CD14-positive monocyte (primary cell): ENCODE results near the gene DUSP28. TPM values are rescaled to one million over a fixed set of nuclear protein-coding genes. Genes with fewer than 3 reads are reported as not detected.

Experiments used
- DNase-seq, 3 donors: peaks; one replicate each; pipeline ENCODE4 v3.0.0-alpha.2; 2011 to 2022
- H2AFZ ChIP-seq: 2 replicates; pipeline ENCODE4 v1.6.0; 2012; ENCODE audit warnings: mild to moderate bottlenecking, low read depth, low read length, inconsistent platforms; ENCODE audit not compliant: insufficient read depth, poor library complexity, severe bottlenecking
- H3K27ac ChIP-seq, 2 donors: 1 replicate in 1 of 2; 2 replicates in 1 of 2; pipeline ENCODE4 v1.5.1; 2012 to 2013; ENCODE audit warnings: low read length in 2 of 2, control low read depth in 1 of 2, inconsistent platforms in 1 of 2, low read depth in 1 of 2, mild to moderate bottlenecking in 1 of 2
- H3K27me3 ChIP-seq, 2 donors: one replicate each; pipeline versions ENCODE4 v1.6.0 to v1.6.1; 2011 to 2013; ENCODE audit warnings: low read length in 2 of 2; ENCODE audit not compliant: control insufficient read depth in 2 of 2, insufficient read depth in 2 of 2
- H3K36me3 ChIP-seq, 2 donors: replicated peaks in 1 of 2; 1 replicate in 1 of 2; 2 replicates in 1 of 2; pipeline versions ENCODE4 v1.5.1 to v1.6.1; 2012 to 2013; ENCODE audit warnings: low read length in 2 of 2, control low read depth in 1 of 2, inconsistent platforms in 1 of 2, mild to moderate bottlenecking in 1 of 2; ENCODE audit not compliant: insufficient read depth in 2 of 2, control insufficient read depth in 1 of 2
- H3K4me1 ChIP-seq, 2 donors: 1 replicate in 1 of 2; 2 replicates in 1 of 2; pipeline versions ENCODE4 v1.5.1 to v1.6.1; 2012 to 2013; ENCODE audit warnings: low read length in 2 of 2, control low read depth in 1 of 2, inconsistent platforms in 1 of 2, mild to moderate bottlenecking in 1 of 2, moderate library complexity in 1 of 2; ENCODE audit not compliant: insufficient read depth in 2 of 2, control insufficient read depth in 1 of 2
- H3K4me2 ChIP-seq: replicated peaks from 2 replicates; pipeline ENCODE3; 2012; ENCODE audit warnings: low read length, moderate library complexity, mild to moderate bottlenecking; ENCODE audit not compliant: poor library complexity, severe bottlenecking; ENCODE audit errors: extremely low read depth
- H3K4me3 ChIP-seq, 3 experiments: fragments of 200-600 bp in 1 of 3; sonication (generic) in 1 of 3; replicated peaks in 1 of 3; 1 replicate in 2 of 3; 2 replicates in 1 of 3; pipeline ENCODE4 v1.5.1; 2011 to 2013; ENCODE audit warnings: low read length in 3 of 3, mild to moderate bottlenecking in 3 of 3, control low read depth in 2 of 3, low read depth in 2 of 3, inconsistent platforms in 1 of 3, moderate library complexity in 1 of 3
- H3K79me2 ChIP-seq: 2 replicates; pipeline ENCODE4 v1.6.0; 2012; ENCODE audit warnings: mild to moderate bottlenecking, control low read depth, inconsistent platforms, low read length, moderate library complexity; ENCODE audit not compliant: insufficient read depth
- H3K9ac ChIP-seq: 2 replicates; pipeline ENCODE4 v1.6.0; 2017; ENCODE audit warnings: low read length, mild to moderate bottlenecking; ENCODE audit not compliant: insufficient read depth, poor library complexity, severe bottlenecking
- H3K9me3 ChIP-seq, 2 donors: replicated peaks in 1 of 2; 1 replicate in 1 of 2; 2 replicates in 1 of 2; pipeline versions ENCODE4 v1.5.1 to v1.6.1; 2012 to 2013; ENCODE audit warnings: low read length in 2 of 2, control low read depth in 1 of 2; ENCODE audit not compliant: control insufficient read depth in 1 of 2, insufficient read depth in 1 of 2
- H4K20me1 ChIP-seq: 2 replicates; pipeline ENCODE4 v1.6.0; 2012; ENCODE audit warnings: mild to moderate bottlenecking, low read length, control low read depth, moderate library complexity; ENCODE audit not compliant: insufficient read depth
- H3K27ac Mint-ChIP-seq, 7 donors: one replicate each; pipeline ENCODE4 v1.8.0; 2020; ENCODE audit warnings: mild to moderate bottlenecking in 7 of 7, mixed read lengths in 7 of 7, moderate library complexity in 6 of 7, inconsistent platforms in 2 of 7
- H3K27me3 Mint-ChIP-seq, 3 donors: one replicate each; pipeline ENCODE4 v1.8.0; 2021 to 2022; ENCODE audit warnings: low read depth in 3 of 3, mild to moderate bottlenecking in 3 of 3, mixed read lengths in 3 of 3, moderate library complexity in 3 of 3, inconsistent platforms in 1 of 3
- H3K36me3 Mint-ChIP-seq, 2 donors: one replicate each; pipeline ENCODE4 v1.8.0; 2020; ENCODE audit warnings: mixed read lengths in 2 of 2, inconsistent platforms in 1 of 2, mild to moderate bottlenecking in 1 of 2
- H3K4me1 Mint-ChIP-seq: one replicate; pipeline ENCODE4 v1.8.0; 2020; ENCODE audit warnings: mild to moderate bottlenecking, mixed read lengths
- H3K4me3 Mint-ChIP-seq, 2 donors: one replicate each; pipeline ENCODE4 v1.8.0; 2020; ENCODE audit warnings: mild to moderate bottlenecking in 2 of 2, mixed read lengths in 2 of 2, moderate library complexity in 1 of 2
- H3K9me3 Mint-ChIP-seq, 7 donors: one replicate each; pipeline ENCODE4 v1.8.0; 2020 to 2022; ENCODE audit warnings: mixed read lengths in 7 of 7, mild to moderate bottlenecking in 6 of 7, moderate library complexity in 6 of 7, inconsistent platforms in 2 of 7
- WGBS: methylation state at CpG from one replicate; pipeline ENCODE4 v1.1.5; 2013; ENCODE audit warnings: missing lambda C conversion rate; ENCODE audit not compliant: insufficient coverage; 5-methylcytosine and 5-hydroxymethylcytosine counted together
- intact Hi-C, 2 donors: fragments of 100-400 bp; cut with micrococcal nuclease; formaldehyde crosslinking; loops; one replicate each; pipeline versions ENCODE4 v1.15.0 to v1.15.1; 2023
- polyA plus RNA-seq, 3 donors: library from polyadenylated mRNA; depleted of rRNA in 1 of 3; unstranded in 2 of 3; stranded (reverse) in 1 of 3; fragments of 300-500 nt in 2 of 3; fragments of >200 nt in 1 of 3; fragmentation: Illumina TruSeq in 2 of 3; gene quantifications; 1 replicate in 2 of 3; 2 replicates in 1 of 3; pipeline ENCODE4 v1.2.3, GENCODE V29; 2012 to 2021
- TF ChIP-seq, protein P1 (sequence below): fragments of 200-600 bp; IDR thresholded peaks from one replicate; pipeline ENCODE4 v1.8.0; 2022; ENCODE audit warnings: antibody characterized with exemption, mild to moderate bottlenecking

The DUSP28 gene
- polyA plus RNA-seq, 3 donors: 10.8 to 17.7 (median 17.1) TPM

DNA sequence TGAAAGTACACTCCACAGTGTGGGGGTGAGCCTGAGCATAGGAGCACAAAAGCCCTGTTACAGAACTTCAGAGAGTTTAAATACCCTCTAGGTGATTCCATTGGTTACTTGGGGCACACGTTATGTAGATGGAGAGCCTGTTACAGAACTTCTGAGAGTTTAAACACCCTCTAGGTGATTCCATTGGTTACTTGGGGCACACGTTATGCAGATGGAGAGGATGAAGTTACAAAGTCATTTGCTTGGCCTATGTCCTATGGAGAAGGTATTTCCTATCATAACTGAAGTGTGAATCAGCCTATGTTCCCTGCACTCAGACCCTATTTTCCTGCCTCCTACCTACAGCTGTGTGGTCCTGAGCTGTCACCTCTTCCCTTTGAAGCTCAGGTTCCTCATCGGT lies 22.6 kb downstream of the DUSP28 start:
- Histone ChIP-seq H3K4me2 (no peak overlapping the region), H4K20me1 (peaks cover 45% of the 10 kb centered on the region), H3K27me3 (no peaks in the 10 kb centered on the region), H3K4me3 (no peak overlapping the region), H3K27ac (peak overlapping the region in 1 of 2 donors; percentile 22), H2AFZ (no peak overlapping the region), H3K79me2 (peaks cover 76% of the 10 kb centered on the region), H3K36me3 (peaks cover 9 to 18% of the 10 kb centered on the region in 2 donors), H3K9me3 (no peaks in the 10 kb centered on the region), H3K4me1 (peaks cover 60 to 72% of the 10 kb centered on the region in 2 donors), H3K9ac (no peak overlapping the region)
- Mint-ChIP-seq H3K36me3 (peaks cover 30 to 32% of the 10 kb centered on the region in 2 donors), H3K27me3 (peaks cover 1 to 3% (median 2%) of the 10 kb centered on the region in 3 donors), H3K4me1 (peaks cover 76% of the 10 kb centered on the region), H3K27ac (peak overlapping the region in 5 of 7 donors; percentile 50 to 83 (median 55)), H3K9me3 (peaks cover 0 to 3% (median 0%) of the 10 kb centered on the region in 7 donors), H3K4me3 (no peak overlapping the region)
- 100% methylated on average over 1 of the region's 3 CpGs for WGBS
- TF ChIP-seq, protein P1, sequence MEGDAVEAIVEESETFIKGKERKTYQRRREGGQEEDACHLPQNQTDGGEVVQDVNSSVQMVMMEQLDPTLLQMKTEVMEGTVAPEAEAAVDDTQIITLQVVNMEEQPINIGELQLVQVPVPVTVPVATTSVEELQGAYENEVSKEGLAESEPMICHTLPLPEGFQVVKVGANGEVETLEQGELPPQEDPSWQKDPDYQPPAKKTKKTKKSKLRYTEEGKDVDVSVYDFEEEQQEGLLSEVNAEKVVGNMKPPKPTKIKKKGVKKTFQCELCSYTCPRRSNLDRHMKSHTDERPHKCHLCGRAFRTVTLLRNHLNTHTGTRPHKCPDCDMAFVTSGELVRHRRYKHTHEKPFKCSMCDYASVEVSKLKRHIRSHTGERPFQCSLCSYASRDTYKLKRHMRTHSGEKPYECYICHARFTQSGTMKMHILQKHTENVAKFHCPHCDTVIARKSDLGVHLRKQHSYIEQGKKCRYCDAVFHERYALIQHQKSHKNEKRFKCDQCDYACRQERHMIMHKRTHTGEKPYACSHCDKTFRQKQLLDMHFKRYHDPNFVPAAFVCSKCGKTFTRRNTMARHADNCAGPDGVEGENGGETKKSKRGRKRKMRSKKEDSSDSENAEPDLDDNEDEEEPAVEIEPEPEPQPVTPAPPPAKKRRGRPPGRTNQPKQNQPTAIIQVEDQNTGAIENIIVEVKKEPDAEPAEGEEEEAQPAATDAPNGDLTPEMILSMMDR: no peak
- DNase-seq: no peak
- intact Hi-C loops: loop anchor here (10.0 kb wide), 2 partner anchors 68 to 558 kb away; partner anchors contain the start of gene NDUFA10 (in 1 of the 2)

DNA sequence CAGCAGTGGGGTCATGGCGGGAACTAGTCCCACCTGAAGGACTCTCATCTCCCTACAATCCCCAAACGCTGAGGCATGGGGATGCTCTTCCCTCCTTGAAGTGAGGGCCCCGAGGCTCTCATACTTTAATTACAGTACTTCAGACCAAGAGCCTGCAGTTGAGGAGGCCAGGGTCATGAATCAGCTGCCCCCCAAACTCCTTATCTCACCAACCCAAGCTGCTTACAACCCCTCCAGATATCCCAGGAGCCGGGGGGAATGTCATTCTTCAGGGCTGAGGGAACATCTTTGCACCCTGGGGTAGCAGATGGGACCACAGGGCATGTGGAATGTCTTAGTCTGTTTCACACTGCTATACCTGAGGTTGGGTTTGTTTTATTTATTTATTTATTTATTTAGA lies 23.6 kb downstream of the DUSP28 start:
- 87% methylated on average over 3 of the region's 4 CpGs for WGBS
- Histone ChIP-seq H2AFZ (no peak overlapping the region), H3K4me2 (no peak overlapping the region), H3K27me3 (no peaks in the 10 kb centered on the region), H3K9ac (no peak overlapping the region), H3K4me1 (peaks cover 58 to 69% of the 10 kb centered on the region in 2 donors), H3K4me3 (no peak overlapping the region), H3K9me3 (no peaks in the 10 kb centered on the region), H3K27ac (peak overlapping the region in 1 of 2 donors; percentile 22), H3K36me3 (peaks cover 0 to 8% of the 10 kb centered on the region in 2 donors), H4K20me1 (peaks cover 45% of the 10 kb centered on the region), H3K79me2 (peaks cover 76% of the 10 kb centered on the region)
- TF ChIP-seq, protein P1: no peak
- no peak overlapping the region for H3K4me3 Mint-ChIP-seq
- H3K9me3 Mint-ChIP-seq: peaks cover 0 to 3% (median 0%) of the 10 kb centered on the region in 7 donors
- H3K4me1 Mint-ChIP-seq: peaks cover 78% of the 10 kb centered on the region
- peaks cover 21 to 25% of the 10 kb centered on the region in 2 donors for H3K36me3 Mint-ChIP-seq
- peak overlapping the region in 4 of 7 donors; percentile 14 to 55 (median 38) for H3K27ac Mint-ChIP-seq
- intact Hi-C loops: loop anchor here (2.0 to 10.0 kb wide), 3 partner anchors 23 to 559 kb away; partner anchors contain the start of genes DUSP28 (in 1 of the 2) and NDUFA10 (in 1 of the 2)
- DNase-seq: no peak
- peaks cover 2 to 3% (median 2%) of the 10 kb centered on the region in 3 donors for H3K27me3 Mint-ChIP-seq
